ENCODE results near the gene TAS2R16.
"Not testable (repeated sequence)": the region's sequence is repeated elsewhere in the genome, so short reads cannot be mapped to it uniquely, and the experiment has no call there.

Gene TAS2R16

GRCh38 chr7:122972056-122972455 is 23.4 kb downstream of the TAS2R16 start:
- DNase-seq (ENCODE audit: low read depth, low spot score), result no peak

GRCh38 chr7:122970740-122971725 is 24.5 kb downstream of the TAS2R16 start:
- no peak for DNase-seq (ENCODE audit: low read depth, low spot score)

- DNase-seq (ENCODE audit: low read depth, low spot score), result no peak
These were observed 27.1 kb downstream of the TAS2R16 start for GRCh38 chr7:122968389-122968788.

GRCh38 chr7:122965306-122965705 is 30.2 kb downstream of the TAS2R16 start:
- DNase-seq (ENCODE audit: low read depth, low spot score), result no peak

GRCh38 chr7:122953678-122954077 is 41.8 kb downstream of the TAS2R16 start:
- not testable (repeated sequence) for DNase-seq (ENCODE audit: low read depth, low spot score)

GRCh38 chr7:122951006-122951405 is 44.5 kb downstream of the TAS2R16 start:
- no peak for DNase-seq (ENCODE audit: low read depth, low spot score)

- no peak for DNase-seq (ENCODE audit: low read depth, low spot score)
These were observed 46.3 kb downstream of the TAS2R16 start for GRCh38 chr7:122949186-122949585.

Measured in brain pericyte (primary cell).